DMS153 treated with DMSO at 0.1 percent for 48 hours (cell line): Measurements from ENCODE around the gene MAP3K2.

Source experiments
- DNase-seq: peaks from one replicate; lab custom pipeline; 2025; ENCODE audit not compliant: unreplicated experiment; lab: John Stamatoyannopoulos, UW

MAP3K2 gene

DNA sequence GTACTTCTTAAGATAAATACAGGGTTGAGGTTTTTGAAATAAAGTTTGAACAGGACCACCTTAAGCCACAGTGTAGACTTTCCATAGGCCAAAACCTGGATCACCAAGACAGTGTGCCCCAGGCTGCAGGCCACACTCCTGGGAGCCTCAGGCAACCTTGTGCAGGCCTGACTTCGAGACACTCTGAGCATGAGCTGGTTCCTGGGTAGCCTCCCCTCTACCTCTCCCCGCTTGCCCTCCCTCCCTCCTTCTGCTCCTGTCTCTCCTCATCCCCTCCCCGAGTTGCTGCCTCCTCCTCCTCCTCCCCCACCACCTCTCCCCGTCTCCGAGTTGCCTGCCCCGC, 19.9 kb upstream of the MAP3K2 start:
- DNase-seq, result no peak

DNA sequence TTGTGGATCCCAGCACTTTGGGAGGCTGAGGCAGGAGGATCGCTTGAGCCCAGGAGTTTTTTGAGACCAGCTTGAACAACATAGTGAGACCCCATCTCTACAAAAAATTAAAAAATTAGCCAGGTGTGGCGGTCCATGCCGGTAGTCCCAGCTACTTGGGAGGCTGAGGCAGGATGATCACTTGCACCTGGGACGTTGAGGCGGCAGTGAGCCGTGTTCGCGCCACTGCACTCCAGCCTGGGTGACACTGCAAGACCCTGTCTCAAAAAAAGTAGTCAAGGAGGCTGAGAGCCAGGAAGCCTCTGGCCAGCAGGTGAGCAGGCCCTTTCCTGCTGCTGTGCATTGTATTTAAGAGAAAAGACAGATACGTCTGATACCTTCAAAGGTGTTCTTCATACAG, 19.3 kb upstream of the MAP3K2 start:
- no peak for DNase-seq

DNA sequence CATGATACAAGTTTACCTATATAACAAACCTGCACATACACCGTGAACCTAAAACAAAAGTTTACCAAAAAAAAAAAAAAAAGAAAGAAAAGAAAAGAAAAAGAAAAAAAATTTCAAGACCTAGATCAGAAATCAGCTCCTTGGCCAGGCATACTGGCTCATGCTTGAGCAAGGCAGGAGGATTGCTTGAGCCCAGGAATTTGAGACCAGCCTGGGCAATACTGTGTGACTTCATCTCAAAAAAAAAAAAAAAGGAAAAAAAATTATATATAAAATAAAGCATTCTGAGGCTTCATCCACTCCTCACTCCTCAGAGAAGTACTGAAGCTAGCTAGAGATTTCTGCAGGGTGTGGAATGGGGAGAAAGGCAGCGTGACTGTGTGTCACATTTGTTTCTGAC, 18.7 kb upstream of the MAP3K2 start:
- DNase-seq, result no peak

DNA sequence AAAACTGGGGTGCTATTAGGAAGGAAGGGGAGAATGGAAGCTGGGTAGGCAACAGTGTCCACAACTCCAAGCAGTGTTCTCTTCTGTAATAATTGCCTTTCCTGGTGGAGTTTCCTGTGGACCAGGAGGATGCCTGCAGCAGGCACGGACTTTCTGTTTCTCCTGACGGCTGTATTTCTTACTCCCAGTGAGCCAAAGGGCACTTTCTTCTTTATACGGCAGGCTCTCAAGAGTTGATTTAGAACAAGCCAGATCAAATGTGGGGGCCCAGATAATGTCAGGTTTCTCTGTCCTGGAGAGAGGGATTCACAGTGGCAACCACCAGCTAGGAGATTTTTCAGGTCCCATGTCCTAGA, 17.5 kb upstream of the MAP3K2 start:
- no peak for DNase-seq

DNA sequence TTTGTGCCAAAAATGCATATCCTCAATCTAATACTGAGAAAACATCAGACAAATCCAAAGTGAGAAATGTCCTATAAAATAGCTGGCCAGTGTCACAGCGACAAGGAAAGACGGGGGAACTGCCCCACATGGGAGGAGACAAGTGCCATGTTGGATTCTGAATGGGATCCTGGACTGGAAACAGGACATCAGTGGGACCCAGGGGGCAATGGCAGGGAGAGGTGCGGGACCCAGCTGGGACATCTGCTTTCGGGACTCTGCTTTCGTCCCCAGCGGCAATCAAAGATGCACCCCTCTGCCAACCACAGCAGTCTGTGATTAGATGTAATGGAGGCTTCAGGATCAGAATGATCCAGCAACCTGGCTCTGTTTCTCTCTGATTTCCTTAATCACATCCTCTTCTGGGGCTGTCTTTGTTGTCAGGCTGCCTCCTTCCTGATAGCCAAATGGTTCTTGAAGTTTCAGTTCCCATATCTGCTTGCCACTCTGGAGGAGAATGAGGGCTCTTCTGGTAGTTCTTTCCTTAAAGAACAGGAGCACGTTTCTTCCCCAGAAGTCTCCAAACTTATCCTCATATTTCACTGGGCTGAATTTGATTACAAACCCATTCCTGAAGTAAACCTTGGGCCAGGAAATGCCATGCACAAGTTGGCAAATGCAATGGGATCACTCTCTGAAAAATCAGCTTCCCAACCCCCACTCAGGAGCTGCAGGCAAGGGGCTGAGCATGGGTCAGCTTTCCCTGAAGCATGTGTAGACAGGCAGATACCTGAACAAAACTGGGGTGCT, 16.9 kb upstream of the MAP3K2 start:
- DNase-seq, result no peak

DNA sequence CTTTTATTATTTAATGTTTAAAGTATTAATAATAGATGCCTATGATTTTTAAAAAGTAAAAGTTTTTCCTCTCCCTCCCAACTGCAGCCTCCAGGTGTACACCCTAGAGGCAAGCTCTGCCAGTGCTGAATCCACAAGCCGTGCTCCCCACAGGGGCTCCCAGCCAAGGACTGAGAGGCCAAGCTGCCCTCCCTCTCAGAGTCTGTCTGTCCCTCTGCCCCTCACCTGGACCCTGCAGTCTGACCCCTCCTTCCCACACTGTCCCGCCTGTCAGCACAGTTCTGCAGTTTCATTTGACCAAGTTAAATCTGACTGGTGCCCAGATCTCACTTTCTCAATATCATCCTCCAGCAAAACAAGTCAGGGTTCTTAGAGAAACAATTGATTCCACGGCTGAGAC, 15.7 kb upstream of the MAP3K2 start:
- no peak for DNase-seq

DNA sequence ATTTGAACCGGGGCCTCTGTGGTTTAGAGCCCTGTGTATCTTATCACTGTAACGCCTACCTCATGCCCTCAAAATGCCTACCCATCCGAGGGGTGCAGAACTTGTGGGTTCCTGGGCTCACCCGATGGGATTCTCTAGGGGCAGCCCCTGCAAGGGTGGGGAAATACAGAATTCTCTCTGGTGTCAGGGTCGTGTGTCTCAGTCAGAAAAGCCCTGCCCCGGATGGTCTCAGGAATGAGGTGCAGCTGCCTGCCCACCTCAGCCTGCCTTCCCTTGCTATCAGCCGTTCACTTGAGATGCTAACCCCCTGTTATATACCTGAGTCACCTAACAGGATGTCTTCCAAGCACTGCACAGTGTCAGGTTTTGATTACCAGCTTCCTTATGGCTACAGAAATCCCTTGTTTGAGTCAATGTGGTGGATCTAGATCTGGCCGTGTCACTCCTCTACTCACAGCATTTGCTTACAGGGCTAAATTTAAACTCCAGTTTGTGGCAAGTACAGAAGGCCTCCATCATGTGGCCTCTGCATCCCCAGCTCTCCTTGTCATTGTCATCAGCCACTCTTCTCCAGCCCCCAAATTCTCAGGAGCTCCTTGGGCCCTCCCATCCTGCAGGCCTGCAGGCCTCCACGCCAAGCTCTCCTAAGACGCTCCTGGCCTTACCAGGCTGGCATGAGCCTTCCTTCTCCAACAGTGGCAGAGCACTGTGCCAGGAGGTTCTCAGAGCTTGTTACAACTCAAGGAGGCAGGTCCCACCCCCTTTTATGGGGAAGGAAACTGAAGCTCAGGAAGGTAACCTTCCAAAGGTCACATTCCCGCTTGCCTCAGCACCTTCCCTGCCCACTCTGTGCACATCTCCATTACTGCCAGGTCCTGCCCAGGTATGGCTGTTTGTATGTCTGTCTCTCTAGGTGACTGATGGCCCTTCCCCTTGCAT, 14.3 kb upstream of the MAP3K2 start:
- no peak for DNase-seq

DNA sequence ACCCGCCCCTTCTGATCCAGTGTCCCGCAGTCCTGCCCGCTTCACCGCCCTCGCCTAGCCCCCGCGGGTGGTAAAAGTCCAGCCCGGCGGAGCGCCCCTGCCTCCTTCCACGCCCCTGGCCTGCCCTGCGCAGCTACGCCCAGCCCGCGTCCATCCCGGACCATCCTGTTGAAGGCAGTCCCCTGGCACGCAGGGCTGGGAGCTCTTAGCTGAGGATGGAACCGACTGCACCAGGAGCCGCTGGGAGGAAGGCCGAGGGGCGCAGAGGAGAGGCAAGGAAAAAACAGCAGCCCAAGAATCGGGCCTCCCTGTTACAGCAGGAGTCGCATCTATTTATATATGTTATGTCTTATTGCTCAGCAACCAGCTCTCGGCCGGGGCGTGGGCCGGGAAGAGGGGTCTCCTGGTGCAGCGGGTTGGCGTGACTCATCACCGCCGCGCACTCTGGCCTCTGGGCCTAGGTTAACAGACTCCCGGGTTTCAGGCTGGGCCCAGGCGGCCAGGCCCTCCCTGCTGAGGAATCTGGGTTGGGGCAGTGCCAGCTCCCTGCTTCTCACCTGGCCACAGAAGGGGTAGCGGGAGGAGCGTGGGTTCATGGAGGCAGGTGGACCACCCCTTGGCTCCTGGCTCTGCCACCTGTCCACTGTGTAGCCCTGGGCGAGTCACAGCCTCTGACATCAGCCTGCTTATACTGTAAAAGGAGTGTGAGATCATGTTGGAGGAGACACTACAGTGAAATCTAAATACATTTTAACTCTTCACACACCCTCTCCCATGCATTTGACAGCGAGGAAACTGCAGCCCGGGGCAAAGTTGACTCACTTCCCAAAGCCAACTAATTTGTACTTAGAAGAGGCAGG, 13.4 kb upstream of the MAP3K2 start:
- no peak for DNase-seq

DNA sequence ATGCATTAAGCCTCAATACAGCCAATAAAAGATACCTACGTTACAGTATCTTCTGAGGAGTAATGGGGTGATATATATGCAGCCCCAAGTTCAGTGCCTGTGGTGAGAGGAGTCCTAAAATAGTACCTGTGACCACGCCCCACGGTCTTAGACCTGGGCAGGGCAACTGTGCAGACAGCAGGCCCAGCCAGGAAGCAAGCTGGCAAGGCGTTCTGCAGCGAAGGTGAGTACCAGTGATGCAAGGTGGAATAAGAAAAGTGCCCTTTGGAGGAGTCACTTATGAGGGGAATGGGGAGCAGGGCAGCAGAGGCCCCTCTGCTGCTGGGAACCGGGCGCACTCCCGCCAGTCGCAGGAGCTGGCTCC, 12.7 kb upstream of the MAP3K2 start:
- no peak for DNase-seq

DNA sequence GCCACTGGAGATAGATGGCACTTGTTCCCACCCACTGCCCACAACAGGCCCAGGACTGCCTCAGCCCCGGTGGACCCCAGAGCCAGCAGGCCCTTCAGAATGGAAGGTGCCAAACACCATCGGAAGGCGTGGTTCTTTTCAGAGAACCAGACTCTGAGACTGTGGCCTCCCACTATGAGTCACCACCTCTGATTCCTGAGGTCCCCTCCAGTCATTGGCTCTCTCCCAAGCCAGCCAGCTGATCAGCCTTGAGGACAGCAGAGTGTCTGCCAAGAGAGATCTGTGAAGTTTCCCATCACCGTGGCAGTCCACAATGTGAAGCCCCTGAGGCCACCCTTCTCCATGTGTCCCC, 10.4 kb upstream of the MAP3K2 start:
- no peak for DNase-seq

DNA sequence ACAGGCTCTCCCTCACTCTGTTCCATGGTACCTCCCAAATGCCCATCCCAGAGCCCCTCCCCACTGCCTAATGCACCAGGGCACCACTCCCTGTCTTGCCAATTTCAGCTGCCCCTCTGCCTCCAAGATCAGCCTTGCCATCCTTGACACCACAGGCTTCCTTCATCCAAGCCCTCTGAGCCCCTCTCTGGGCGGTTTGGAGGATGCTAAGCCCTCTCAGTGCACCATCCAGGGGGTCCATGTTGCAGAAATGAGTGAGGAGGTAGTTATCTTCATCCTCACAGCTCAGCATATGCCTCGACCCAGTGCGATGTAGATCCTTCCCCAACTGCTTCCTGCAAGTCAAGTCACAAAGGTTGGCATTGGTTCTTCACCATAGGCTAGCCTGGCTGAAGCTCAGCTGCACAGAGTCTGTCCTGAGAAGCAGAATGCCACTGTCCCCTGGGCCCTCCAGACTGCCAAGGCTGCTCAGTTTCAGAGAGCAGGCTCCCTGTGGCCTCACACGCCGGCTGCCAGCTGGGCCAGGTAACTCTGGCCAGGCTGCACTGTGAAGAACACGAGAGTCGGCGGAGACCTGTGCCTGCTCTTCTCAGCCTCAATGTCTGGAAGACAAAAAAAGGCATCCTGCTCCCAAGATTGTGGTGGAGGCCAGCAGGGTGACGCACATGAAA, 9.9 kb upstream of the MAP3K2 start:
- no peak for DNase-seq

DNA sequence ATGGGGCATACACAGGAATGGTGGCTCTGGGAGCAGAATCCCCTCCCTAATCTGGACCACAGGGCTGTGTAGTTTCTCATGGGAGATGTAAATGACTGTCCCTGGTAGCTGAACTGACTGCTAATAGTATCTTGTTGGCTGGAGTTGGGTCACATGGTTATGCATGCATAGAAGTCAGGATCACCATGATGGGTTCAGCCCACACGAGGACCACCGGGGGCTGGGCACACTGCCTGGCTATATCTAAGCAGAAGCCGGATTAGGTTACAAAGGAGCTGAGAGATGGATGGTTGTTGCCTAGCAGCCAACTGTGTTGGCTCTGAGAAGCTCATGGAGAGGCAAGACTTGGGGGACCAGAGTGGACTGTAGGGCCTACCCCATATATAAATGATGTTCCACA, 6.7 kb upstream of the MAP3K2 start:
- no peak for DNase-seq

DNA sequence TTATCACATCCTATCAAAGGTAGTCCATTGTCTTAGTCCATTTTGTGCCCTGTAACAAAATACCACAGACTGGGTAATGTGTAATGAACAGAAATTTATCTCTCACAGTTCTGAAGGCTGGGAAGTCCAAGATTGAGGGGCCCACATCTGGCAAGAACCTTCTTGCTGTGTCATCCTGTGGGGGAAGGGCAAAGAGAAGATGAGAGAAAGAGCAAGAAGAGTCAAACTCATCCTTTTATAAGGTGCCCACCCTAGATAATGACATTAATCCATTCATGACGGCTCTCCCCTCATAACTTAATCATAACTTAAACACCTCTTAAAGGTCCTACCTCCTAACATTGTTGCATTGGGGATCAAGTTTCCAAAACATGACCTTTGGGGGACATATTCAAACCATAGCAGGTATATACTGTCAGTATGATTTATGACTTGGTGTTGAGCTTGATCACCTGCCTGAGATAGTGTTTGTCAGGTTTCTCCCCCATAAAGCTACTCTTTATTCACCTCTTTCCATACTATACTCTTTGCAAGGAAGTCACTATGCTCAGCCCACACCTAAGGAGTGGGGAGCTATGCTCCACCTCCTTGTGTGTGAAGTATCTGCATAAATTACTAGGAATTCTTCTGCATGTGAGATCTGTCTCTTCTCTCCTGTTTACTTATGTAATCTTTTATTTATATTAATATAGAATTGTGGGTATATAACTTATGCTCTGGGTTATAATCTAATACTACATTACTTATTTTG, 5.2 kb upstream of the MAP3K2 start:
- no peak for DNase-seq

DNA sequence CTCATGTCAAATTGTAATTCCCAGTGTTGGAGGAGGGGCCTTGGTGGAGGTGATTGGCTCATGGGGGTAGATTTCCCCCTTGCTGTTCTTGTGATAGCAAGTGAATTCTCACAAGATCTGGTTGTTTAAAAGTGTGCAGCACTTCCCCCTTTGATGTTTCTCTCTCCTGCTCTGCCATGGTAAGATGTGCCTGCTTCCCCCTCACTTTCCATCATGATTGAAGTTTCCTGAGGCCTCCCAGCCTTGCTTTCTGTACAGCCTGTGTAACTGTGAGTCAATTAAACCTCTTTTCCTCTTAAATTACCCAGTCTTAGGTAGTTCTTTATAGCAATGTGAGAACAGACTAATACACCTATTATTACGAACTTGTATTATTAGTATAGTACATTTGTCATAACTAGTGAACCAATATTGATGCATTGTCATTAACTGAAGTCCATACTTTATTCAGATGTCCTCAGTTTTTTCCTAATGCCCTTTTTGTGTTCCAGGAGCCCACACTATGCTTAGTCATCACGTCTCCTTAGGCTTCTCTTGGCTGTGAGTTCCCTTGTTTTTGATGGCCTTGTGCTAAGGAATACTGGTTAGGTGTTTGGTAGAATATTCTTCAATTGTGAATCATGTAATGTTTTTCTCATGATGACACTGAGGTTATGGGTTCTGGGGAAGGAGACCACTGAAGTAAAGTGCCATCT, 4.5 kb upstream of the MAP3K2 start:
- DNase-seq, result no peak

DNA sequence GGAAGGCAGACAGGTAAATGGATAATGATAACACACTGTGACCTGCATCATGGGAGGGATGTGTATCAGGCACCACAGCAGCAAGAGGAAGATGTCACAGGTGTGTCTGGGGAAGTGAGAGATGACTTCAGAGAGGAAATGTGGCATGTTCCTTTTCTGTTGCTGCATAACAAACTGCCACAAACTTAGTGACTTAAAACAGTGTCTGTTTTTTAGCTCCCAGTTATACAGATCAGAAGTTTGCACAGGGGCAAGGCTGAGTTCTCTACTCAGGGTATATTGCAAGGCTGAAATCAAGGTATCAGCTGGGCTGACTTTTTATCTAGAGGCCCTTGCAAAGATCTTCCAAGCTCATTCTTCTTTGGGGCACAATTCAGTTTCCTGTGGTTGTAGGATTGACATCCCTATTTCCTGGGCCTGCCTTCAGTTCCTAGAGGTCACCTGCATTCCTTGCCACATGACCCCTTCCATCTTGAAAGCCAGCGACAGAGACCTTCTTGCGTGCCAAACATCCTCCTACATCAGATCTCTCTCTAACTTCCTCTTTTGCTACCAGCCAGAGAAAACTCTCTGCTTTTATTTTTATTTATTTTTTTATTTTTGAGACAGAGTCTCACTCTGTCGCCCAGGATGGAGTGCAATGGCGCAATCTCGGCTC, 2.1 kb upstream of the MAP3K2 start:
- no peak for DNase-seq

DNA sequence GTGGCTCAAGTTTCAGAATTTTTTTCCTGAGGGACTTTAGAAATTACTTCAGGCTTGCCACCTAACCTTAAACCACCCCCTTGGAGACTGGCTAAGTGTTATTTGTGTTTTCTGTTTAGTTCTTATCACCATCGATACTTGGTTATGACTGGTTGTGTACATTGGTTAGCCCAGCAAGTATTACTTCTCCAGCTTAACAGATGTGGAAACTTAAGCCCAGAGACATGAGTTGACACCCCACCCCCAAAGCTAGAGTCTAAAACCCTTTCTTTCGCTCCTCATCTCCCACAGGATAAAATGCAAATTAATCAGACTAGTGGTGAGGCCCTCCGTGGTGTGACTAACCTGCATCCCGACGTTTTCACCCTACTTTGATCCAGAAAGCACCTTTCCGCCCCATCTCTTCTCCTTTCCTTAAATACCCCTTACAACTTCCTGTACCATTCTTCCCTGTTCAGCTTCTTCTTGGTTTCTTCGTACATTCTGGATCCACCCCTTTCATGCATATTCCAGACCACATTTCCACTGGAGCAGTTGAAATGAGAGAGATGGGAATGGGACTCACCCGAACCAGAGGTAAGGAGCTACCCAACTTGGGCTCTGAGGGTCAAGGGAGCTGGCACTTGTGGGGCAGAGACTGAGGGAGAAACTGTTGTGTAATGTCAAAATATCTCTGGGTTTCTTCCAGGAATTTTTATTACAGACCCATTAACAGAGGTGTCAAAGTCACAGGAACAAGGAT, 819 bp upstream of the MAP3K2 start:
- DNase-seq, result no peak

DNA sequence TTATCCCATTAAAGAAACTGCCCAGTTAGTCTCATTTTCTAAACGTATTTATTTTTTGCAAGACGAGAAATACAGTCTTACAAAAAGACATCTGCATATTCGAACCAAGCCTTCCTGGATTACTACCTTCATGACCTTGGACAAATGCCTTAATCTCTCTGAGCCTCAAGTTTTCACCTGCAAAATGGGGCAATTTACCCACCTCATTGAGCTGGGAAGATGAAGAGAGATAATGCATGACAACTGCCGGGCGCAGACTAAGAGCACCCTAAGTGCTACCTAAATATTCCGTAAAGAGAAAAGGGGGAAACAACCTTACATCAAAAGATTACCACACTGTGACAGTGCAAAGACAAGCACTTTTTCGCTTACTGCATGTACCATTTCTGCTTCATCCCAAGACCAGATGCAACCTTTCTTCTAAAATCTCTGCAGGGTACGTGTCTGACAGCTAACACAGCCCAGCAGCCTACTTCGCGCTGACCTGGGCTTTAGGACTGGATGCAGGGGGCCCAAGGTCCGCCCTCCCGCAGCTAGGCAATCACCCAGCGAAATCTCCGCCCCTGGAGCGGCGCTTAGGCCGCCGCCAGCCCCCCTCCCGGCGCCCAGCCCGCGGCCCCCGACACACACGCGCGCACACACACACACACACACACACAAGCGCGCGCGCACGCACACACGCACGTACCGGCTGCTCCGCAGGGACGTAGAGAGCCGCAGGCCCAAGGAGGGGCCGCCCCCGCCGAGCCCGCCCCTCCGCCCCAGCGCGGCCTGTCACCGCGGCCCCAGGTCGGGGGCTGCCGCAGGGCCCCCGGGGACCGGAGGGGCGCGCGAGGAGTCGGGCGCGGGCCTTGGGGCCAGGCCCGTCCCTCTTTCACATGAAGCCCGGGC, 766 bp downstream of the MAP3K2 start:
- peak; percentile 34 for DNase-seq

DNA sequence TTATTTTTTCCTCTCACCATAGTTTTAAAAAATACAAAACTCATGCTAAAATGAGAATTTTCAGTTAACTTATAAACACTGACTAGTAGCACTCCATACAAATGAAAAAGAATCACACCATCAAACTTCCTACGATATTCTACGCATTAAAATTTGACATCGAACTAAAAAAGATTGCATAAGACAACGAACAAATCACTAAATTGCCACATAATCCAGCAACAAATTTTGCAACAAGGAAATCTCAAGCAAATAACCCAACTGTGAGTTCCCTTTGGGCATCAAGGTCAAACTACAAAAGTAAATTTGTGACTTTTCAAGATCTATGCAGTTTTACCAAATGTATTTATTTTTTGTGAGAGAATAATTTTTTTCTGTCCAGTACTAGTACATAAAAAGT, 1.5 kb downstream of the MAP3K2 start:
- no peak for DNase-seq
